ENCODE data around the gene IFRD2. TPM values are rescaled to one million over a fixed set of nuclear protein-coding genes. Genes with fewer than 3 reads are reported as not detected.
A peak's percentile ranks its signal among the peaks of the same experiment; 100 is the strongest.

IFRD2 gene
- total and polyA plus RNA-seq, 2 of the 13 experiments (the other 11 are each of a cell fraction or from before 2014, with no cell fraction given): 32.8 to 96.1 TPM

DNA sequence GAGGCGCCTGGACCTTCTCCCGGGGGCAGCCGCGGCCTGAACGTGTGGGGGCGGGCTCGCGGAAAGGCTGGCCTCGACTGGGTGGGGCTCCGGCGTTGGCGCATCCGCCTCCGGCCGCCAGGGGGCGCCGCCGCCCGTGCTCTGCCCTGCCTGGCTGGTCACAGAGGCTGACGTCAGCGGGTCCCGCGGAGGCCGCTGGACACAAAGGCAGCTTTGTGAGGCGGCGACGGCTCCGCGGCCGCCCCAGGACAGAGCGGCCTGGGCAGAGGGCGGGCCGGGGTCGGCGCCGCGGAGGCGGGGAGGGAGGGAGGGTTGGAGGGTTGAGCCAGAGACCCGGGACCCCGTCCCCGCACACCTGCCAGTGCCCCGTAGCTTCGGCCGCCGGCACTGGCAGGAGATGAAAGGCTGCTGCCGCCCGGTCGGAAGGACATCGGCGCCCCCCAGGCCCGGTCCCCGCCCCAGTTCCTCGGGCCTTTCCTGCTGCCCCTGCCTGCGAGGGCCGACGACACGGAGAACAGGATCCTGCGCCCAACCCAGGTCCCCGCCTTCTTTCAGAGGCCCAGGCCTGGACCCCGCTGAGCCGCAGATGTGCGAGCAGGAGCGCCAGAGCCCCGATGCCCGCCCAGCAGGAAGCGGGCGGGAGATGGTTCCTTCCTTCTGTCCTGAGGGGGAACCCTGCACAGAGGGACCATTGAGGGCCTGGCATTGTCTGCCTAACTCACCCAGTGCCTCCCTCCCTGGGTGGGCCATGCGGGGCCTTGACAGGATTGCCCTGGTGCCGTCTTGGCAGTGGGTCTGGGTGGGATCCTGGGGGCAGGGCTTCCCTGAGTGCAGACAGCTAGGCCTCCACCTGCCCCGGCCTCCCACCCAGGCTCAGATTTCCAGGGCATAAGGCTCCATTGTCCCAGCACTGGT is 31.9 kb downstream of the IFRD2 start (continued):
- TF ChIP-seq, protein P1, sequence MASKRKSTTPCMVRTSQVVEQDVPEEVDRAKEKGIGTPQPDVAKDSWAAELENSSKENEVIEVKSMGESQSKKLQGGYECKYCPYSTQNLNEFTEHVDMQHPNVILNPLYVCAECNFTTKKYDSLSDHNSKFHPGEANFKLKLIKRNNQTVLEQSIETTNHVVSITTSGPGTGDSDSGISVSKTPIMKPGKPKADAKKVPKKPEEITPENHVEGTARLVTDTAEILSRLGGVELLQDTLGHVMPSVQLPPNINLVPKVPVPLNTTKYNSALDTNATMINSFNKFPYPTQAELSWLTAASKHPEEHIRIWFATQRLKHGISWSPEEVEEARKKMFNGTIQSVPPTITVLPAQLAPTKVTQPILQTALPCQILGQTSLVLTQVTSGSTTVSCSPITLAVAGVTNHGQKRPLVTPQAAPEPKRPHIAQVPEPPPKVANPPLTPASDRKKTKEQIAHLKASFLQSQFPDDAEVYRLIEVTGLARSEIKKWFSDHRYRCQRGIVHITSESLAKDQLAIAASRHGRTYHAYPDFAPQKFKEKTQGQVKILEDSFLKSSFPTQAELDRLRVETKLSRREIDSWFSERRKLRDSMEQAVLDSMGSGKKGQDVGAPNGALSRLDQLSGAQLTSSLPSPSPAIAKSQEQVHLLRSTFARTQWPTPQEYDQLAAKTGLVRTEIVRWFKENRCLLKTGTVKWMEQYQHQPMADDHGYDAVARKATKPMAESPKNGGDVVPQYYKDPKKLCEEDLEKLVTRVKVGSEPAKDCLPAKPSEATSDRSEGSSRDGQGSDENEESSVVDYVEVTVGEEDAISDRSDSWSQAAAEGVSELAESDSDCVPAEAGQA (IDR thresholded peaks at IDR 0.05; ENCODE audit: low read depth): no peak
- TF ChIP-seq, protein P1 (CRISPR knock-in tag; IDR thresholded peaks at IDR 0.05; ENCODE audit: borderline replicate concordance): no peak; the same call in 1 of the 2 replicates
- no peak for TF ChIP-seq SUZ12 (IDR thresholded peaks at IDR 0.05; ENCODE audit: low read depth, low read length)
- TF ChIP-seq, protein P2, sequence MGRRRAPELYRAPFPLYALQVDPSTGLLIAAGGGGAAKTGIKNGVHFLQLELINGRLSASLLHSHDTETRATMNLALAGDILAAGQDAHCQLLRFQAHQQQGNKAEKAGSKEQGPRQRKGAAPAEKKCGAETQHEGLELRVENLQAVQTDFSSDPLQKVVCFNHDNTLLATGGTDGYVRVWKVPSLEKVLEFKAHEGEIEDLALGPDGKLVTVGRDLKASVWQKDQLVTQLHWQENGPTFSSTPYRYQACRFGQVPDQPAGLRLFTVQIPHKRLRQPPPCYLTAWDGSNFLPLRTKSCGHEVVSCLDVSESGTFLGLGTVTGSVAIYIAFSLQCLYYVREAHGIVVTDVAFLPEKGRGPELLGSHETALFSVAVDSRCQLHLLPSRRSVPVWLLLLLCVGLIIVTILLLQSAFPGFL (CRISPR knock-in tag; IDR thresholded peaks at IDR 0.05): no peak
- peak; percentile 54; the same call in 1 of the 2 replicates for TF ChIP-seq SIN3A (IDR thresholded peaks at IDR 0.05; ENCODE audit: borderline replicate concordance, low read depth, low read length)
- TF ChIP-seq GABPB1 (CRISPR knock-in tag; IDR thresholded peaks at IDR 0.05): peak; percentile 83
- TF ChIP-seq SSRP1 (CRISPR knock-in tag; IDR thresholded peaks at IDR 0.05): no peak
- TF ChIP-seq, protein P3, sequence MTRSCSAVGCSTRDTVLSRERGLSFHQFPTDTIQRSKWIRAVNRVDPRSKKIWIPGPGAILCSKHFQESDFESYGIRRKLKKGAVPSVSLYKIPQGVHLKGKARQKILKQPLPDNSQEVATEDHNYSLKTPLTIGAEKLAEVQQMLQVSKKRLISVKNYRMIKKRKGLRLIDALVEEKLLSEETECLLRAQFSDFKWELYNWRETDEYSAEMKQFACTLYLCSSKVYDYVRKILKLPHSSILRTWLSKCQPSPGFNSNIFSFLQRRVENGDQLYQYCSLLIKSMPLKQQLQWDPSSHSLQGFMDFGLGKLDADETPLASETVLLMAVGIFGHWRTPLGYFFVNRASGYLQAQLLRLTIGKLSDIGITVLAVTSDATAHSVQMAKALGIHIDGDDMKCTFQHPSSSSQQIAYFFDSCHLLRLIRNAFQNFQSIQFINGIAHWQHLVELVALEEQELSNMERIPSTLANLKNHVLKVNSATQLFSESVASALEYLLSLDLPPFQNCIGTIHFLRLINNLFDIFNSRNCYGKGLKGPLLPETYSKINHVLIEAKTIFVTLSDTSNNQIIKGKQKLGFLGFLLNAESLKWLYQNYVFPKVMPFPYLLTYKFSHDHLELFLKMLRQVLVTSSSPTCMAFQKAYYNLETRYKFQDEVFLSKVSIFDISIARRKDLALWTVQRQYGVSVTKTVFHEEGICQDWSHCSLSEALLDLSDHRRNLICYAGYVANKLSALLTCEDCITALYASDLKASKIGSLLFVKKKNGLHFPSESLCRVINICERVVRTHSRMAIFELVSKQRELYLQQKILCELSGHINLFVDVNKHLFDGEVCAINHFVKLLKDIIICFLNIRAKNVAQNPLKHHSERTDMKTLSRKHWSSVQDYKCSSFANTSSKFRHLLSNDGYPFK (CRISPR knock-in tag; IDR thresholded peaks at IDR 0.05; ENCODE audit: borderline replicate concordance): peak; percentile 2; the same call in 1 of the 2 replicates
- TF ChIP-seq MXI1 (IDR thresholded peaks at IDR 0.05; ENCODE audit: borderline replicate concordance, low read depth, low read length): peak; percentile 69; the same call in 1 of the 3 replicates
- TF ChIP-seq, protein P4, sequence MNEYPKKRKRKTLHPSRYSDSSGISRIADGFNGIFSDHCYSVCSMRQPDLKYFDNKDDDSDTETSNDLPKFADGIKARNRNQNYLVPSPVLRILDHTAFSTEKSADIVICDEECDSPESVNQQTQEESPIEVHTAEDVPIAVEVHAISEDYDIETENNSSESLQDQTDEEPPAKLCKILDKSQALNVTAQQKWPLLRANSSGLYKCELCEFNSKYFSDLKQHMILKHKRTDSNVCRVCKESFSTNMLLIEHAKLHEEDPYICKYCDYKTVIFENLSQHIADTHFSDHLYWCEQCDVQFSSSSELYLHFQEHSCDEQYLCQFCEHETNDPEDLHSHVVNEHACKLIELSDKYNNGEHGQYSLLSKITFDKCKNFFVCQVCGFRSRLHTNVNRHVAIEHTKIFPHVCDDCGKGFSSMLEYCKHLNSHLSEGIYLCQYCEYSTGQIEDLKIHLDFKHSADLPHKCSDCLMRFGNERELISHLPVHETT (CRISPR knock-in tag; conservative IDR thresholded peaks at IDR 0.05): peak; percentile 95
- TF ChIP-seq, protein P5, sequence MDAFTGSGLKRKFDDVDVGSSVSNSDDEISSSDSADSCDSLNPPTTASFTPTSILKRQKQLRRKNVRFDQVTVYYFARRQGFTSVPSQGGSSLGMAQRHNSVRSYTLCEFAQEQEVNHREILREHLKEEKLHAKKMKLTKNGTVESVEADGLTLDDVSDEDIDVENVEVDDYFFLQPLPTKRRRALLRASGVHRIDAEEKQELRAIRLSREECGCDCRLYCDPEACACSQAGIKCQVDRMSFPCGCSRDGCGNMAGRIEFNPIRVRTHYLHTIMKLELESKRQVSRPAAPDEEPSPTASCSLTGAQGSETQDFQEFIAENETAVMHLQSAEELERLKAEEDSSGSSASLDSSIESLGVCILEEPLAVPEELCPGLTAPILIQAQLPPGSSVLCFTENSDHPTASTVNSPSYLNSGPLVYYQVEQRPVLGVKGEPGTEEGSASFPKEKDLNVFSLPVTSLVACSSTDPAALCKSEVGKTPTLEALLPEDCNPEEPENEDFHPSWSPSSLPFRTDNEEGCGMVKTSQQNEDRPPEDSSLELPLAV (CRISPR knock-in tag; conservative IDR thresholded peaks at IDR 0.05; ENCODE audit: low read depth): no peak
- TF ChIP-seq ZNF619 (CRISPR knock-in tag; IDR thresholded peaks at IDR 0.05): peak; percentile 68; the same call in 1 of the 2 replicates

All from HepG2 (cell line).